ENCODE results near the gene ZNF445.
"Not testable (repeated sequence)": the region's sequence is repeated elsewhere in the genome, so short reads cannot be mapped to it uniquely, and the experiment has no call there.

ZNF445 gene

GRCh38 chr3:44474886-44475285 is 2.6 kb downstream of the ZNF445 start:
- FAIRE-seq: not testable (repeated sequence)

- FAIRE-seq: no peak
These were observed 7.0 kb downstream of the ZNF445 start for GRCh38 chr3:44470430-44470829.

DNA sequence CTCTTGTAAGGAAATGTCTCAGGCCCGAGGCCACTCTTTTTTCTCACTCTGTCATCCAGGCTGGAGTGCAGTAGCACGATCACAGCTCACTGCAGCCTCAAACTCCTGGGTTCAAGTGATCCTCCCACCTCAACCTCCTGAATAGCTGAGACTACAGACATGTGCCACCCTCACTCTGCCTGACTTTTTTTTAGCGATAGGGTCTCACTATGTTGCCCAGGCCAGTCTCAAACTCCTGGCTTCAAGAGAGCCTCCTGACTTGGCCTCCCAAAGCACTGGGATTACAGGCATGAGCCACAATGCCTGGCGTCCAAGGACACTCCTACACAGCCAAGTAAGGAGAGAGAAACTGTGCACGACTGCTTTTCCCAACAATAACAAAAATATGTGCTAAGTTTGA is 7.6 kb downstream of the ZNF445 start:
- no peak for FAIRE-seq

DNA sequence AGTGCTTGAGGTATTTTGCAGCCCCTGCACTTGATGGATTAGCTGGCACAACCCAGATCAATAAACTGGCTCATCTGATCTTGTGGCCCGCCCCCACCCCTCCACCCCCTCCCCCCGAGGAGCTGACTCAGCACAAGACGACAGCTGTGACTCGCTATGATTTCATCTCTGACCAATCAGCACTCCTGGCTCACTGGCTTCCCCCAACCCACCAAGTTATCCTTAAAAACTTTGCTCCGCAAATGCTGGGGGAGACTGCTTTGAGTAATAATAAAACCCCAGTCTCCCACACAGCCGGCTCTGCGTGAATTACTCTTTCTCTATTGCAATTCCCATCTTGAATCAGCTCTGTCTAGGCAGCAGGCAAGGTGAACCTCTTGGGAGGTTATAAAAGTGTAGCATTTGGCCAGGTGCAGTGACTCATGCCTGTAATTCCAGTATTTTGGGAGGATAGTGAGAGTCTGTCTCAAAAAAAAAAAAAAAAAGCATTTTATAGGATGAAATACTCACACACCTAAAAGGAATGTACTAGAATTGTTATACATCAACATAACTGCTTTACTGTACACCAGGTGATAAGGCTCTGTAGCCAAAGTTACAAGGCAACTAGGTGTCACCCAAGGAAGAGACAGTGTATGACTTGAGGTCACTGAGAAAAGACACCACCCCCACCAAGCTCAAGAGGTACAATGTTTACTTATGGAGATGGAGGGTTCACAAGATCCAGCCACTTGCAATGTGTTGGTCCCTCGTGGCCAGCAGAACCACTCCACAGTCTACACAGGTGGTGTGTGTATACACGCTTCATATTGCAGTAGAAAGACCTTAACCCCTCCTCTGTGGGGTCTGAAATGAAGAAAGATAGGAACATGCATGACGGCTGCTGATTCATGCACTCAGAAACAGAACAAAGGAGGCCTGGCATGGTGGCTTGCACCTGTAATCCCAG is 8.6 kb downstream of the ZNF445 start:
- FAIRE-seq: no peak

- FAIRE-seq: not testable (repeated sequence)
These were observed 9.4 kb downstream of the ZNF445 start for GRCh38 chr3:44468099-44468537.

GRCh38 chr3:44467241-44467640 is 10.2 kb downstream of the ZNF445 start:
- FAIRE-seq: no peak

DNA sequence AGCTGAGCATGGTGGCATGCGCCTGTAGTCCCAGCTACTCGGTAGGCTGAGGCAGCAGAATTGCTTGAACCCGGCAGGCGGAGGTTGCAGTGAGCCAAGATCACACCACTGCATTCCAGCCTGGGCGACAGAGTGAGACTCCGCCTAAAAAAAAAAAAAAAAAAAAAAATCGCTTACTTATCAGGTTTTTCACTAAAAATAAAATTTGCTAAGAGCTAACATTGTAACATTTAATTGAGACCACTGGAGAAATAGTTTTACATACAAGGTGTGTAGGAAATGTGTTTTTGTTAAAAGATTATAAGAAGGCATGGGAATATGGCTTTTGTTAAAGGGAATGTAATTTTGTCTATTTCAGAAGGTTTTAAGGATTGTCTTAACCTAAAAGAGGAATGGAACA is 12.6 kb downstream of the ZNF445 start:
- not testable (repeated sequence) for FAIRE-seq

DNA sequence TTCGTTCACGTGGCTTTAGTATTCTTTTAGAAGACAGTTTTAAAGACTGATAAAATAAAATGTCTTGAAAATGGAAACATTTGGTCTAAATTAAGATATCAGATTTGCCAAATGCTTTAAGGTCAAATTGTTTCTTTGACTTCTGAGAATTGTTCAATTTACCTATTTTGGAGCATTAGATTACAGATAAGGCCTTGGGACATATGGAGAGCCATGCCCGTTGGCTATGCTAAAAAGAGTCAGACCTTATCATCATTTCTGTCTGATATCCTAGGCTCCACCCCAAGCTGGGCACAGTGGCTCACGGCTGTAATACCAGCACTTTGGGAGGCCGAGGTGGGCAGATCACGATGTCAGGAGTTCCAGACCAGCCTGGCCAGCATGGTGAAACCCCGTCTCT is 13.0 kb downstream of the ZNF445 start:
- no peak for FAIRE-seq

DNA sequence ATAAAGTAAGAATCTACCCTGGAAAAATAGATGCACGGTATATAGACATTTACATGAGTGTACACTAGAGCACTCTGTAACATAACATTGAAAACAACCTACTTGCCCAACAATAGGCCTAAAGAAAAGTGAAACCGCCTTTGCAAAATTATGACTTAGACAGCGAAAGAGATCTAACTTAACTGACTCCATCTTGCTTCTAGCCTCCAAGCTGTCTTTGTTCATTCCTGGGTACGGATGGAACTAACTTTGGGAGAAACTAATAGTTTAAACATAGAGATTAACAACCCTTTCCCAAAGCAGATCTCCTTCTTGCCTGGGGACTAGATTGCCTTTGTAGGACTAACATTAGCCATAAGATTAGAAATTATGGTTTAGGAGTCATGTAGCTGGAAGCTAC is 17.4 kb downstream of the ZNF445 start:
- FAIRE-seq: not testable (repeated sequence)

DNA sequence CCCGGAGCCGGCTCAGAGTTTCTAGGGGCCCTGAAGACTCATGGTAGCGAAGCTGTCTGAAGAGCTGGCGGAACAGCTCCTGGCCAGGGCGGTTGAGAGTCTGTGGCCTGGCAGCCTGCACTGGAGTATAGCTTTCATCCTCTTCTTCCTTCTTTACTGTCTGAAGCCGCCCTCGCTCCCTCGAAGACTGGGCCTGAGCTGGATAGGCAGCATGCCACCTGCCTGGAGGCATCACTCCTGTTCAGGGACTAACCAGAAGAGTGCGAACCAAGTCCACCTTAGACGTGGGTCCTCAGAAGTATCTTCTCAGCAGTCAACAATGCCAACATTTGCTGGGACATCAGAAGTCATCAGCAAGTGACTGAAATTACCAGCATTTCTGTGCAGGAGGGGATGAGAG is 22.2 kb downstream of the ZNF445 start:
- no peak for FAIRE-seq

DNA sequence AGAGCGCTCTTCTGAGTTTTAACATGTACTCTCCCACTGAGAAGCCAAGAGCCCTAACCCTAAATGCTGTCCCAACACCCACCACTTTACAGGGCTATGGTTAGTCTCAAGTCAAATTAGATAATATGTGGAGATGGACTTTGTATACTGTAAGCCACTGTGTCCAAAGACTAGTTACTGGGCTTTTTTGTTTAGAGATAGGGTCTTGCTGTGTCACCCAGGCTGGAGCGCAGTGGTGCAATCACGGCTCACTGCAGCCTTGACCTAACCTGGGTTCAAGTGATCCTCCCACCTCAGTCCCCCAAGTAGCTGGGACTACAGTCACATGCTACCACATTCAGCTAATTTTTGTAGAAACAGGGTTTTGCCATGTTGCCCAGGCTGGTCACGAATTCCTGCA is 23.2 kb downstream of the ZNF445 start:
- no peak for FAIRE-seq

DNA sequence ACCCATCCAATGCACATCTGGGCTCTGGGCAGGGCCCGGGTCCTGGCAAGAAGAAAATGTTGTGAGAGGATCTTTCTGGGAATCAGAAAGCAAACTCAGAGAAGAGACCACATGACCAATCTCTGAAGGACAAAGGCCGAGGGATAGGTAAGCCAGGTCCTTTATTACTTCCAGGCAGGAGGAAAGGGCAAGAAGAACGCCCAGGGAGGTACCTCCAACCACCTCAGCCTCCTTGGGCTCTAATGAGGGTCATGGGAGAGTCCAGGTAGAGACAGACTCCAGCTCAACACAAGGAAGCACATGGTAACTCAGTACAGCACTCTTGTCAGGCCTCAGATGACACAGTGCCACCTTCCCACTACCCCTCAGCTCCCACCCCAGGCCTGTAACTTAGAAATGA is 26.0 kb downstream of the ZNF445 start:
- FAIRE-seq: no peak

GRCh38 chr3:44446929-44447328 is 30.5 kb downstream of the ZNF445 start:
- no peak for FAIRE-seq

DNA sequence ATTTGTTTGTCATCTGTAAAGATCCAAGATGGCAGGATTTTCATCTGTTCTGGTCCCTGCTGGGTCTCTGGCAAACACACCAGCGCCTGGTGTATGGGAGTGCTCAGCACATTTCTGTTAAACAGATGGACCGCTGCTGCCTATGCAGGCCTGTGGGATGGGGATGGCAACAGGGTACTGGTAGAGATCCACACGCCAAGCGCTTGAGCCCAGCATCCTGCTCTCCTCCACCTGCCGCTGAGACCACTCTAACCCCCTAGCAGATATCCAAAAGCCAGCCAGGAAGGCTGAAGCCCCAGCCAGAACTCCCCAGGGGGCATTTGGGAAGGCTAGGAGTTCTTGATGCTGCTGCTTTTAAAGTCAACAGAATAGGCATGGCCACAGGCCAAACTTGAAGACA is 31.7 kb downstream of the ZNF445 start:
- FAIRE-seq: no peak

DNA sequence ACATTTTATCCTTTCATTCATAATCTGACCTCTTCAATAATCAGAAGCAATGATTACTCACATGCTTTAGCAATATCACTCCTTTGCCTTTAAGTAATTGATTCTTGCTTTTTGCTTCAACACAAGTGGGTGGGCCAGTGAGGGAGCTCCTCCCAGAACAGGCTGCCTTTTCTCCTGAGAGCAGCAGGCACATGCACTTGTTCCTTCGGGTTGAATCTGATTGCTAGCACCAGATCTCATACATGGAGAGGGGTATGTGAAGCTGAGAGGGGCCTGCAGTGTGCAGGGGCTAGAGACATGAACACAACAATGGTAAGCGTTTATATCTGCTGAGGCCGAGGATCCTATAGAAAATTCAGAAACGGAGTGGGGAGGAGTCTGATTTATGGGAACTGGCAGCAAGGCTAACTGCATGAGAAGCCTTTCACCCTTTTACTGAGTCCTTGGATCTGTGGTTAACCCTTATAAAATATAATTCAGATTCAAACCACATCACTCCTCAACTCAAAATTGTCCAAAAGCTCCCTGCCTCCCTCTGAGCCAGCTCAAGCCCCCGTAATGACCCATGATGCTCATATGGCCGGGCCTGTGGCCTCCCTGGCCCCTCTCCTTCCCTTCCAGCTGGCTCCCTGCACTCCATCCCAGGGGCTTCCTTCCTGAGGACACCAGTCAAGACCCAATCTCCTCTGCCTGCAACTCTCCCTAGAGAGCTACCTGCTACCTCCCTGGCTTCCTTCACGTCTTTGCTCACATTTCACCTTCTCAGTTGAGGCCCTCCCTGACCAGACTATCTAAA is 32.4 kb downstream of the ZNF445 start:
- FAIRE-seq: no peak

DNA sequence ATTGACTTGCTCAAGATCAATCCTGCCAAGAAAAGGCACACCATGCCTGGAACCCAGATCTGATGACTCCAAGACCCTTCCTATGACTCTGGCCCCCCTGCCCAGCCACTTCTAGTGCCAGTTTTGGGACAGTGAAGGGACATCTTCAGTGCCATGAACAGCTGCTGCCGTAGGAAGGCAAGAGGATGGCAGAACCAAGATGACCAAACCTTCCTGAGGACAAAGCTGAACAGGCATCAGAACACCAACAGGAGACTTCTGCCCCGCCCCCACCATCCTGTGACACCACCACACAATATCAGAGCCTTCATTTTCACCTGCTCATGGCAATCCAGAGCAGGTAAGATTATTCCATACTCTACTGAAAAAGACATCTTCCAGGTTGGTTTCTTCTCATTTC is 33.0 kb downstream of the ZNF445 start:
- FAIRE-seq: no peak

- FAIRE-seq: no peak
These were observed 34.7 kb downstream of the ZNF445 start for GRCh38 chr3:44442596-44443309.

GRCh38 chr3:44439499-44440295 is 37.8 kb downstream of the ZNF445 start:
- FAIRE-seq: no peak

DNA sequence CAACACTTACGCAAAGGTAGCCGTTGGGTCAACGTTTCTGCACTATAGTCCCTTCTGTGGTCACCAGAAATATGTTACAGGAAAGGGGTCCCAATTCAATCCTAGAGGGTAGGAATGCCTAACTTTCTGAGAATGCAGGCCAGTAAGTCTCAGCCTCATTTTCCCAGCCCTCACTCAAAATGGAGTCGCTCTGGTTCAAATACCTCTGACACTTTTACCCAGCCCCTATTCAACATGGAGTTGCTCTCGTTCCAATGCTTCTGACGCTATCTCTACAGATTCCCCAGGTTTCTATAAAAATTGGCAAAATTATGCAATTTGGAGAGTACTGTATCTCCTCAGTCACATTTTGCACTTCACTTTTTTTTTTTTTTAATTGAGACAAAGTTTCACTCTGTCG is 39.7 kb downstream of the ZNF445 start:
- no peak for FAIRE-seq

GRCh38 chr3:44436181-44436580 is 41.3 kb downstream of the ZNF445 start:
- FAIRE-seq: no peak

DNA sequence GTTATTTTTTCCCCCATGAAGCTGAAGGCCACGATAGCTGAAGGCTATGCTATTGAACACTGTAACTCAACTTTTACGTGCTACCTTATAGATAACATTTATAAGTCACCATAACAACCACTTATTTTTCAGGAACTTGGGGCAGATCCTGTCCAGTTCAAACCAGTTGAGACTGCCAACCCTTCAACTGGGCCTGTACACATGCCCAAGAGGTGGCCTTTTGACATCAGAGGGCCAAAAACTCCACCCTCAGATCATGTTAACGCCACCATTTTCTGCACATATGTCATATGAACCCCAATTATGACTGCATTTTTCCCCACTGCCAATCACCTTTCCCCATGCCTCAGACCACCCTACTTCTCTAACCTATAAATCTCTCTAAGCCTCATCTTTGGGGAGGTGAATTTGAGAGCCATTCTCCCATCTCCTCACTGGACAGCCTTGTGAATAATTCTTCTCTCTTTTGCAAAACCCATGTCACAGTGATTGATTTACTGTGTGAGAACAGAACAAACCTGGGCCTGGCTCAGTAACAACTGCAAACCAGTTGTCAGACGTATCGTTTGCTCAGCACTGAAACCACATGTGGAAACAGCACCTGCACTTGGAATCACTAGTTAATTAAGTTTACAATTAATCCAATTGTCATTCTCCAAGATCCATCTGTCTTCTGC is 42.5 kb downstream of the ZNF445 start:
- no peak for FAIRE-seq

DNA sequence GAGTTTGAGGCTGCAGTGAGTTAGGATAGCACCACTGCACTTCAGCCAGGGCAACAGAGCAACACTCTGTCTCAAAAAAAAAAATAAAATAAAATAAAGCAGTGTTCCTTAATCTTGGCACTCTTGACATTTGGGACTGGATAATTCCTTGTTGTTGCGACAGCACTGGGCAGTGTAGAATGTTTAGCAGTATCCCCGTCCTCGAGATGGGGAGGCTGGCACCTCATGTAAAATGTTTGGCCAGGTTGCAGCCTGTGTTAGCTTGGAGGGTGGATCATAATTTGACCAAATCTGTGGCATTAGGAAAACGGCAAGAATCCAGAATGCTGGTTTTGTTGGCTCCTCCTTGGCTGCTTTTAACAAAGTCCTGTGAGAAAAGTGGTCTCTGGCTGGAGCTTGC is 47.0 kb downstream of the ZNF445 start:
- no peak for FAIRE-seq
